HG02870 (cell line): ENCODE results near the gene SULT1E1.

Experiments used
- ATAC-seq: cut with Tn5 transposase; IDR thresholded peaks from one replicate; pipeline ENCODE4 v1.9.1; 2021; ENCODE audit warnings: mild to moderate bottlenecking, moderate library complexity; ENCODE audit not compliant: unreplicated experiment

The SULT1E1 gene

DNA sequence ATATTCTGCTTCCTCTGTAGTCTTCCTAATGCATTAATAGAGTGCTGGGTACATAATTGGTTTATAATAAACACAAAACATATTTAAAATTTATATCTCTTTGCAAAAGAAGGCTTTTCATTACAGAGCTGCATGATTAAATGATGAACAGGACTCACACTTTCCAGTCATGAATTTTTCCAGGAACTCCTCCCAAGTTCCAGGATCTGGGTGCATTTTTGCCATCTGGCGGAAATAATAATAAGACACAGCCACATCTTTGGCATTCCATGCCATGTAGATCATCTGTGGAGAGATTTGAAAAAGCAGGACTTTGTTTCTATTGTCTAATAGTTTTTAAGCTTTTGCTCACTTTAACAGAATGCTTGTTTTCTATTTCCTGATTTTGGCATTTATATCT, 59.3 kb downstream of the SULT1E1 start:
- ATAC-seq: no peak

- no peak for ATAC-seq
These were observed 60.6 kb downstream of the SULT1E1 start for GRCh38 chr4:69799337-69799736.

DNA sequence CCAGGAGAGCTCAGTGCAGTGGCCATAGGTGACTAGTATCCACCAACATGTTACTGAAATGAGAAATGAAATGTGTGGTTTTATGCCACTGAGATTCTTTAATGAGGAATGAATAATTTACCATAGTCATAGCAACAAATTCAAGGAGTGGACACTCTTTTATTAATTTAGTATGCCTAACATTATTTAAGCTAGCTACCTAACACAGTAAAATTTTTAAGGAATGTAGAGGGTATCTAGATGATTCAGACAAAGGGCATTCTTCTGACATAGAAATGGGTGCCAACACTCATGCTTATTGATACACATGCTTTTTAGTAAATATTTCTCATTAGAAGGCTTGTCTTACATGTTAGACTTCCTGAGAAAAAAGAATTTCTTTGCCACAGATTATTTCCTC, 66.2 kb downstream of the SULT1E1 start:
- no peak for ATAC-seq
